ENCODE measurements around the gene FGF7. TPM values are rescaled to one million over a fixed set of nuclear protein-coding genes. Genes with fewer than 3 reads are reported as not detected.

Gene FGF7
- total and polyA plus RNA-seq, 2 of the 8 experiments (the other 6 are each of a cell fraction or from before 2014, with no cell fraction given): not detected

- Histone ChIP-seq H3K14ac (ENCODE audit: insufficient read length) (no peak overlapping the region), H3K79me1 (ENCODE audit: low read depth, low read length) (no peaks in the 10 kb centered on the region), H3K36me3 (ENCODE audit: control insufficient read depth in 2 of 4, insufficient read depth in 4 of 4, low read length in 3 of 4) (no peaks in the 10 kb centered on the region), H3K4me3 (ENCODE audit: extremely low read depth in 1 of 4, insufficient read depth in 2 of 4, low read depth in 3 of 4, low read length in 4 of 4) (no peak overlapping the region), H3K27ac (ENCODE audit: low read depth, low read length) (no peak overlapping the region), H3K56ac (replicated peaks; ENCODE audit: insufficient read length, low read depth, low read length) (no peak overlapping the region), H2BK12ac (ENCODE audit: low read depth, low read length) (no peak overlapping the region), H4K91ac (replicated peaks; ENCODE audit: insufficient read length, low read length) (no peak overlapping the region), H3K27me3 (replicated peaks in 1 of 4; ENCODE audit: control insufficient read depth in 3 of 4, extremely low read depth in 1 of 4, insufficient read depth in 3 of 4, low read length in 3 of 4) (no peaks in the 10 kb centered on the region), H2AK5ac (ENCODE audit: low read depth, low read length) (no peak overlapping the region), H2BK20ac (ENCODE audit: low read length) (no peak overlapping the region), H4K5ac (ENCODE audit: insufficient read length, low read depth, low read length) (no peak overlapping the region), H2BK15ac (ENCODE audit: low read length) (no peak overlapping the region), H3K9ac (replicated peaks in 1 of 4; ENCODE audit: extremely low read depth in 1 of 4, low read depth in 3 of 4, low read length in 3 of 4) (no peak overlapping the region), H4K8ac (ENCODE audit: extremely low read depth, insufficient read depth, low read length) (no peak overlapping the region), H2AFZ (ENCODE audit: low read length) (no peak overlapping the region), H2BK120ac (replicated peaks; ENCODE audit: low read depth, low read length) (no peak overlapping the region), H3K9me3 (ENCODE audit: insufficient read depth in 2 of 2, low read depth in 1 of 2, low read length in 1 of 2) (no peaks in the 10 kb centered on the region), H3K23ac (ENCODE audit: insufficient read length) (no peak overlapping the region), H3K4me1 (replicated peaks in 1 of 4; ENCODE audit: control insufficient read depth in 3 of 4, insufficient read depth in 4 of 4, low read length in 3 of 4) (peaks cover 0 to 8% (median 4%) of the 10 kb centered on the region in 4 experiments; a peak in 4 of 7 replicates), H3K18ac (ENCODE audit: extremely low read depth, low read length) (no peak overlapping the region), H2BK5ac (ENCODE audit: low read depth, low read length) (no peak overlapping the region), H3K23me2 (ENCODE audit: low read depth, low read length) (no peaks in the 10 kb centered on the region), H3K79me2 (ENCODE audit: control insufficient read depth in 1 of 2, insufficient read depth in 2 of 2, low read length in 2 of 2) (no peaks in the 10 kb centered on the region), H3K4me2 (ENCODE audit: insufficient read depth in 1 of 2, low read depth in 2 of 2, low read length in 2 of 2) (no peak overlapping the region), H3K4ac (replicated peaks; ENCODE audit: insufficient read length, low read depth, low read length) (no peak overlapping the region), H4K20me1 (replicated peaks in 1 of 2; ENCODE audit: control insufficient read depth in 1 of 2, insufficient read depth in 2 of 2, low read length in 2 of 2) (no peaks in the 10 kb centered on the region)
- ChIA-PET POLR2A (ENCODE audit: partially characterized antibody) (no interaction called here), CTCF (ENCODE audit: partially characterized antibody) (interaction anchor here (0.8 to 0.9 kb wide), 2 partner anchors 10 to 31 kb away, joined by 3 read pairs; no protein-coding TSS in a partner anchor)
- DNase-seq (ENCODE audit: low read depth in 1 of 2, low spot score in 2 of 2) (no peak), FAIRE-seq (no peak)
- TF ChIP-seq CTBP2 (IDR thresholded peaks at IDR 0.05; ENCODE audit: borderline replicate concordance, insufficient read depth, insufficient read length, low read length): no peak
- TF ChIP-seq POU5F1 (IDR thresholded peaks at IDR 0.05; ENCODE audit: low read depth, low read length): no peak
- TF ChIP-seq CBX8 (IDR thresholded peaks at IDR 0.05; ENCODE audit: borderline replicate concordance, low read depth, low read length): no peak
- TF ChIP-seq TAF7 (optimal IDR thresholded peaks at IDR 0.05; ENCODE audit: borderline replicate concordance, low read depth, low read length): no peak
- no peak for TF ChIP-seq SRF (IDR thresholded peaks at IDR 0.05; ENCODE audit: low read depth, low read length)
Observed at GRCh38 chr15:49382394-49382793, 40.6 kb upstream of the FGF7 start.

All from H1 (cell line).